Thoracic aorta (tissue), 2 donors: ENCODE results near the gene KCNQ2. TPM values are rescaled to one million over a fixed set of nuclear protein-coding genes. Genes with fewer than 3 reads are reported as not detected.

Source experiments
- ATAC-seq: fragments of 150-250 bp; one replicate; pipeline ENCODE4 v1.8.0; 2017; ENCODE audit warnings: low read depth; ENCODE audit not compliant: insufficient number of reproducible peaks, low FRiP score
- DNase-seq: peaks from one replicate; pipeline ENCODE4 v3.0.0-alpha.2; 2020; ENCODE audit warnings: low spot score
- H3K27ac ChIP-seq, 2 donors: fragments of 200-600 bp; sonication (generic); 1 replicate in 1 of 2; 2 replicates in 1 of 2; pipeline ENCODE4 v1.5.1; 2016; ENCODE audit warnings: mild to moderate bottlenecking in 2 of 2, moderate library complexity in 2 of 2
- H3K27me3 ChIP-seq: fragments of 200-600 bp; sonication (generic); replicated peaks from 2 replicates; pipeline ENCODE4 v1.6.0; 2016; ENCODE audit warnings: mild to moderate bottlenecking; ENCODE audit not compliant: insufficient read depth
- H3K36me3 ChIP-seq: fragments of 200-600 bp; sonication (generic); one replicate; pipeline ENCODE4 v1.5.1; 2016
- H3K4me1 ChIP-seq, 2 donors: fragments of 200-600 bp; sonication (generic); 1 replicate in 1 of 2; 2 replicates in 1 of 2; pipeline versions ENCODE4 v1.5.1 to v1.6.0; 2016; ENCODE audit warnings: low read depth in 2 of 2, mild to moderate bottlenecking in 1 of 2; ENCODE audit not compliant: control insufficient read depth in 1 of 2
- H3K4me3 ChIP-seq: fragments of 200-600 bp; sonication (generic); 2 replicates; pipeline ENCODE4 v1.5.1; 2016; ENCODE audit warnings: mild to moderate bottlenecking
- H3K9me3 ChIP-seq: fragments of 200-600 bp; sonication (generic); 2 replicates; pipeline ENCODE4 v1.5.1; 2016
- CTCF ChIP-seq: fragments of 200-600 bp; sonication (generic); IDR thresholded peaks from one replicate; pipeline ENCODE4 v1.5.1; 2019; ENCODE audit warnings: antibody characterized with exemption
- total RNA-seq, 2 donors: library from RNA; depleted of rRNA; stranded (reverse); fragments of >200 nt; gene quantifications; one replicate each; pipeline versions ENCODE4 v1.1.0 to v1.2.3, GENCODE V29; 2016

Gene KCNQ2
- total RNA-seq, 2 donors from 2014 or later = not detected

DNA sequence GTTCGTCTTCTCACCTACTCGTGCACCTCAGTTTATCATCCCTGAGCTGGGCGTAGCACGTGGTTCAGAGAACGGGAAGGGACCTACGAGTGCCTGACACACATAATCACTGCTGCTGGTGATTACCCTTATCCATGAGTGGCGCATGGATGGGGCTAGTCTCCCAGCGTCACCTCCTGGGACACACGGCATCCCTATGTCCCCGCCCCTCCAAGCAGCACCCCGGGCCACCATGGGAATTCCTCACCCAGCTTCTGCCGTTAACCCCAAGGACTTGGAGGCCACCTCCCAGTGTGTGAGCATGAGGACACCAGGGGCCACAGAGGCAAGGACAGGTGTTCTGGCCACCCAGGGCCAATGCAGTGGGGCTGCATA lies 121.1 kb downstream of the KCNQ2 start:
- DNase-seq = no peak
- H3K27ac ChIP-seq = no peak overlapping the region
- TF ChIP-seq CTCF = no peak
- no peaks in the 10 kb centered on the region for H3K9me3 ChIP-seq
- no peaks in the 10 kb centered on the region for H3K36me3 ChIP-seq
- no peaks in the 10 kb centered on the region for H3K4me1 ChIP-seq
- H3K4me3 ChIP-seq = no peak overlapping the region
- ATAC-seq = no peak
- no peaks in the 10 kb centered on the region for H3K27me3 ChIP-seq

- DNase-seq (no peak), ATAC-seq (no peak)
- Histone ChIP-seq H3K9me3 (no peaks in the 10 kb centered on the region), H3K27me3 (no peaks in the 10 kb centered on the region), H3K36me3 (no peaks in the 10 kb centered on the region), H3K4me3 (no peak overlapping the region), H3K27ac (no peak overlapping the region), H3K4me1 (no peaks in the 10 kb centered on the region)
- TF ChIP-seq CTCF = no peak
Measured at GRCh38 chr20:63350597-63351325, 121.7 kb downstream of the KCNQ2 start.

Other genes with a start within 250 kb of the KCNQ2 start
- gene BIRC7, start 236.8 kb downstream of the KCNQ2 start, total RNA-seq = not detected
- not detected for gene NKAIN4, start 218.2 kb downstream of the KCNQ2 start, total RNA-seq
- 100 to 1,000 TPM; 110 to 119 TPM for gene ARFGAP1, start 199.8 kb downstream of the KCNQ2 start, total RNA-seq
- gene COL20A1, start 179.5 kb downstream of the KCNQ2 start, total RNA-seq = not detected
- gene CHRNA4, start 111.3 kb downstream of the KCNQ2 start, total RNA-seq = not detected
- 1 to 10 TPM in 1 of 2 donors, not detected in 1; 2.4 TPM for gene EEF1A2, start 26.4 kb upstream of the KCNQ2 start, total RNA-seq
- 100 to 1,000 TPM; 105 to 197 TPM for gene PPDPF, start 48.1 kb upstream of the KCNQ2 start, total RNA-seq
- under 1 TPM in 1 of 2 donors, not detected in 1; 0.56 TPM for gene PTK6, start 64.7 kb upstream of the KCNQ2 start, total RNA-seq
- not detected for gene SRMS, start 75.1 kb upstream of the KCNQ2 start, total RNA-seq
- under 1 TPM in 1 of 2 donors, not detected in 1; 0.54 TPM for gene FNDC11, start 81.5 kb upstream of the KCNQ2 start, total RNA-seq
- 10 to 100 TPM; 45.2 to 50.3 TPM for gene HELZ2, start 101.6 kb upstream of the KCNQ2 start, total RNA-seq
- 10 to 100 TPM; 10.0 to 14.7 TPM for gene GMEB2, start 154.4 kb upstream of the KCNQ2 start, total RNA-seq
- 10 to 100 TPM; 14.4 to 17.8 TPM for gene STMN3, start 180.8 kb upstream of the KCNQ2 start, total RNA-seq
- gene RTEL1, start 185.7 kb upstream of the KCNQ2 start, total RNA-seq = 100 to 1,000 TPM in 1 of 2 donors, 10 to 100 TPM in 1; 37.8 to 114 TPM
- 10 to 100 TPM; 32.9 to 98.9 TPM for gene TNFRSF6B, start 224.0 kb upstream of the KCNQ2 start, total RNA-seq
- 10 to 100 TPM; 56.4 to 57.8 TPM for gene ARFRP1, start 235.3 kb upstream of the KCNQ2 start, total RNA-seq
- 10 to 100 TPM; 32.6 to 41.1 TPM for gene ZGPAT, start 235.4 kb upstream of the KCNQ2 start, total RNA-seq